Measurements from ENCODE around the gene FOXA1. TPM values are rescaled to one million over a fixed set of nuclear protein-coding genes. Genes with fewer than 3 reads are reported as not detected.

Gene FOXA1
- total and polyA plus RNA-seq, 4 donors, result 14.3 to 67.2 (median 23.6) TPM

DNA sequence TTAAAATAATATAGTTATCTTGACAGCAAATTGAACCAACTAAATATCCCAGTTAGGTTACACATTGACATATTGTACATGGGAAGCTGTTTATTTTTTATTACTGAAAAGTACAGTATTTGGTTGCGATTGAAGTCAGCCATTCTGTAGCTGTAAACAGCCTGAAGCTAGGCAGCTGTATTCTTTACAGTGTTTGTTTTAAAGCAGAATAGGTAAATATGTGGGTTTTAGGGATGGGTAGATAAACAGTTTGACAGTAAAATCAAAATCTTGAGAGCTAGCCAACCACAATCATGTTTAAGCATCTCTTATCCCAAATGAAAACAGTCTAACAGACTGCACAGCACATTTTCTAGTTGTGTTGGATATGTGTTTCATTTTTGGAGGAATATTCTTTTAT, 46.1 kb upstream of the FOXA1 start:
- no peak overlapping the region for H3K27ac ChIP-seq (ENCODE audit: low read depth in 1 of 2, low read length in 1 of 2)
- no peak overlapping the region for H3K9ac ChIP-seq (ENCODE audit: insufficient read depth in 1 of 2, low read length in 2 of 2)
- no peaks in the 10 kb centered on the region for H3K27me3 ChIP-seq (ENCODE audit: control insufficient read depth in 3 of 3, insufficient read depth in 3 of 3, low read length in 2 of 3)
- no peaks in the 10 kb centered on the region for H3K9me3 ChIP-seq (ENCODE audit: control insufficient read depth in 4 of 4, insufficient read depth in 3 of 4, low read length in 3 of 4)
- TF ChIP-seq, protein P1, sequence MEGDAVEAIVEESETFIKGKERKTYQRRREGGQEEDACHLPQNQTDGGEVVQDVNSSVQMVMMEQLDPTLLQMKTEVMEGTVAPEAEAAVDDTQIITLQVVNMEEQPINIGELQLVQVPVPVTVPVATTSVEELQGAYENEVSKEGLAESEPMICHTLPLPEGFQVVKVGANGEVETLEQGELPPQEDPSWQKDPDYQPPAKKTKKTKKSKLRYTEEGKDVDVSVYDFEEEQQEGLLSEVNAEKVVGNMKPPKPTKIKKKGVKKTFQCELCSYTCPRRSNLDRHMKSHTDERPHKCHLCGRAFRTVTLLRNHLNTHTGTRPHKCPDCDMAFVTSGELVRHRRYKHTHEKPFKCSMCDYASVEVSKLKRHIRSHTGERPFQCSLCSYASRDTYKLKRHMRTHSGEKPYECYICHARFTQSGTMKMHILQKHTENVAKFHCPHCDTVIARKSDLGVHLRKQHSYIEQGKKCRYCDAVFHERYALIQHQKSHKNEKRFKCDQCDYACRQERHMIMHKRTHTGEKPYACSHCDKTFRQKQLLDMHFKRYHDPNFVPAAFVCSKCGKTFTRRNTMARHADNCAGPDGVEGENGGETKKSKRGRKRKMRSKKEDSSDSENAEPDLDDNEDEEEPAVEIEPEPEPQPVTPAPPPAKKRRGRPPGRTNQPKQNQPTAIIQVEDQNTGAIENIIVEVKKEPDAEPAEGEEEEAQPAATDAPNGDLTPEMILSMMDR (IDR thresholded peaks at IDR 0.05; ENCODE audit: control extremely low read depth, extremely low read depth), result no peak
- ATAC-seq (ENCODE audit: insufficient read depth, low FRiP score), result no peak
- no peaks in the 10 kb centered on the region for H3K36me3 ChIP-seq (ENCODE audit: control insufficient read depth in 4 of 4, insufficient read depth in 4 of 4, low read length in 4 of 4)
- 77 to 88% methylated on average over 1 of the region's 1 CpG for WGBS, 2 donors
- no peaks in the 10 kb centered on the region for H3K4me1 ChIP-seq (ENCODE audit: control insufficient read depth in 5 of 5, insufficient read depth in 5 of 5, low read length in 5 of 5)
- no peak for DNase-seq
- no peak overlapping the region for H3K4me3 ChIP-seq

GRCh38 chr14:37638599-37638998, 43.5 kb upstream of the FOXA1 start:
- Histone ChIP-seq H3K27ac (ENCODE audit: low read depth in 1 of 2, low read length in 1 of 2) (no peak overlapping the region), H3K9ac (ENCODE audit: insufficient read depth in 1 of 2, low read length in 2 of 2) (no peak overlapping the region), H3K27me3 (ENCODE audit: control insufficient read depth in 3 of 3, insufficient read depth in 3 of 3, low read length in 2 of 3) (no peaks in the 10 kb centered on the region), H3K9me3 (ENCODE audit: control insufficient read depth in 4 of 4, insufficient read depth in 3 of 4, low read length in 3 of 4) (no peaks in the 10 kb centered on the region), H3K4me1 (ENCODE audit: control insufficient read depth in 5 of 5, insufficient read depth in 5 of 5, low read length in 5 of 5) (no peaks in the 10 kb centered on the region), H3K36me3 (ENCODE audit: control insufficient read depth in 4 of 4, insufficient read depth in 4 of 4, low read length in 4 of 4) (no peaks in the 10 kb centered on the region), H3K4me3 (no peak overlapping the region)
- WGBS, 2 donors, result 83 to 88% methylated on average over 2 of the region's 2 CpGs
- TF ChIP-seq, protein P1 (IDR thresholded peaks at IDR 0.05; ENCODE audit: control extremely low read depth, extremely low read depth), result no peak
- DNase-seq, result no peak
- no peak for ATAC-seq (ENCODE audit: insufficient read depth, low FRiP score)

DNA sequence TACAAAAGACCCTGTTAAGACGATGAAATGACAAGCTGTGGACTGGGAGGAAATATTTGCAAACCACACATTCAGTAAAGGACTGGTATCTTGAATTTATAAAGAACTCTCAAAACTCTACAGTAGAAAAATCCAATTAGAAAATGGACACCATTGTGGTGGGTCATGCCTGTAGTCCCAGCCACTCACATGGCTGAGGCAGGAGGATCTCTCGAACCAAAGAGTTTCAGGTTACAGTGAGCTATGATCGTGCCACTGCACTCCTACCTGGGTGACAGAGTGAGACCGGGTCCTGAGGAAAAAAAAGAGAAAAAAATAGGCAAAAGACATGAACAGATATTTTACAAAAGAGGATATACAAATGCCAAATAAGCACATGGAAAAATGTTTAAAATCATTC, 42.3 kb upstream of the FOXA1 start:
- peaks cover 0 to 5% (median under 1%) of the 10 kb centered on the region in 4 donors for H3K9me3 ChIP-seq (ENCODE audit: control insufficient read depth in 4 of 4, insufficient read depth in 3 of 4, low read length in 3 of 4)
- ATAC-seq (ENCODE audit: insufficient read depth, low FRiP score) (no peak), DNase-seq (no peak)
- no peaks in the 10 kb centered on the region for H3K4me1 ChIP-seq (ENCODE audit: control insufficient read depth in 5 of 5, insufficient read depth in 5 of 5, low read length in 5 of 5)
- H3K27ac ChIP-seq (ENCODE audit: low read depth in 1 of 2, low read length in 1 of 2), result no peak overlapping the region
- no peak overlapping the region for H3K9ac ChIP-seq (ENCODE audit: insufficient read depth in 1 of 2, low read length in 2 of 2)
- H3K27me3 ChIP-seq (ENCODE audit: control insufficient read depth in 3 of 3, insufficient read depth in 3 of 3, low read length in 2 of 3), result no peaks in the 10 kb centered on the region
- TF ChIP-seq, protein P1 (IDR thresholded peaks at IDR 0.05; ENCODE audit: control extremely low read depth, extremely low read depth), result no peak
- no peaks in the 10 kb centered on the region for H3K36me3 ChIP-seq (ENCODE audit: control insufficient read depth in 4 of 4, insufficient read depth in 4 of 4, low read length in 4 of 4)
- WGBS, 2 donors, result 72 to 81% methylated on average over 4 of the region's 4 CpGs
- no peak overlapping the region for H3K4me3 ChIP-seq

Measured in lung (tissue), 12 donors.